Gastrocnemius medialis (tissue), 4 donors: ENCODE results near the gene PCDHB1. TPM values are rescaled to one million over a fixed set of nuclear protein-coding genes. Genes with fewer than 3 reads are reported as not detected.

ENCODE experiments used
- ATAC-seq, 2 donors: fragments of 150-250 bp; one replicate each; pipeline ENCODE4 v1.9.1; 2016
- DNase-seq, 2 donors: peaks; one replicate each; pipeline ENCODE4 v3.0.0-alpha.2; 2019
- H3K27ac ChIP-seq, 4 donors: fragments of 200-600 bp; sonication (generic); 1 replicate in 1 of 4; 2 replicates in 3 of 4; pipeline ENCODE4 v1.5.1; 2016 to 2018; ENCODE audit warnings: mild to moderate bottlenecking in 2 of 4, moderate library complexity in 1 of 4
- H3K27me3 ChIP-seq, 3 donors: fragments of 200-600 bp; sonication (generic) in 2 of 3; 1 replicate in 1 of 3; 2 replicates in 2 of 3; pipeline versions ENCODE4 v1.5.1 to v1.6.0; 2016 to 2019; ENCODE audit warnings: mild to moderate bottlenecking in 1 of 3, moderate library complexity in 1 of 3
- H3K36me3 ChIP-seq, 2 donors: fragments of 200-600 bp; sonication (generic) in 1 of 2; one replicate each; pipeline ENCODE4 v1.5.1; 2017 to 2018
- H3K4me1 ChIP-seq, 2 donors: fragments of 200-600 bp; sonication (generic) in 1 of 2; one replicate each; pipeline ENCODE4 v1.5.1; 2016 to 2017; ENCODE audit warnings: mild to moderate bottlenecking in 2 of 2
- H3K4me3 ChIP-seq, 4 donors: fragments of 200-600 bp; sonication (generic) in 3 of 4; 1 replicate in 1 of 4; 2 replicates in 3 of 4; pipeline ENCODE4 v1.5.1; 2016 to 2019; ENCODE audit warnings: mild to moderate bottlenecking in 2 of 4
- H3K9me3 ChIP-seq, 3 donors: fragments of 200-600 bp; sonication (generic) in 2 of 3; 1 replicate in 1 of 3; 2 replicates in 2 of 3; pipeline ENCODE4 v1.5.1; 2016 to 2019
- CTCF ChIP-seq, 5 experiments: fragments of 450-650 bp in 3 of 5; fragments of 200-600 bp in 2 of 5; sonication (generic) in 2 of 5; IDR thresholded peaks in 4 of 5; conservative IDR thresholded peaks in 1 of 5; 1 replicate in 4 of 5; 2 replicates in 1 of 5; pipeline ENCODE4 v1.5.1; 2016 to 2019; ENCODE audit warnings: antibody characterized with exemption in 5 of 5, mild to moderate bottlenecking in 3 of 5, moderate library complexity in 3 of 5
- POLR2A ChIP-seq, 2 donors: fragments of 450-650 bp; IDR thresholded peaks; one replicate each; pipeline ENCODE4 v1.6.1; 2017; ENCODE audit warnings: antibody characterized with exemption in 2 of 2, mild to moderate bottlenecking in 2 of 2, moderate library complexity in 2 of 2
- in situ Hi-C, 4 donors: fragments of 200-750 bp; cut with MboI; loops; one replicate each; pipeline versions ENCODE4 v1.15.0 to v1.8.0; 2017; ENCODE audit warnings: low sequenced_read_pairs in 4 of 4
- intact Hi-C: fragments of 100-400 bp; cut with DNase I; formaldehyde crosslinking; loops from one replicate; pipeline ENCODE4 v1.15.1; 2023; ENCODE audit warnings: low total_unique reads
- total RNA-seq, 4 donors: library from RNA; depleted of rRNA; stranded (reverse); fragments of >200 nt; gene quantifications; one replicate each; pipeline versions ENCODE4 v1.1.0 to v1.2.3, GENCODE V29; 2016

PCDHB1 gene
- total RNA-seq, 4 donors from 2014 or later, result not detected

GRCh38 chr5:141017943-141018342 is 33.2 kb upstream of the PCDHB1 start:
- no peaks in the 10 kb centered on the region for H3K27me3 ChIP-seq
- no peak overlapping the region for H3K4me3 ChIP-seq
- no peaks in the 10 kb centered on the region for H3K36me3 ChIP-seq
- no peaks in the 10 kb centered on the region for H3K4me1 ChIP-seq
- TF ChIP-seq CTCF (IDR thresholded peaks at IDR 0.05 in 4 of 5, conservative IDR thresholded peaks at IDR 0.05 in 1 of 5) (no peak), POLR2A (IDR thresholded peaks at IDR 0.05) (no peak)
- intact Hi-C loops, result no loop called here
- no peaks in the 10 kb centered on the region for H3K9me3 ChIP-seq
- in situ Hi-C loops, result no loop called here
- DNase-seq (no peak), ATAC-seq (no peak)
- H3K27ac ChIP-seq, result no peak overlapping the region

- Histone ChIP-seq H3K4me1 (no peaks in the 10 kb centered on the region), H3K4me3 (no peak overlapping the region), H3K36me3 (no peaks in the 10 kb centered on the region), H3K9me3 (no peaks in the 10 kb centered on the region), H3K27me3 (no peaks in the 10 kb centered on the region), H3K27ac (no peak overlapping the region)
- TF ChIP-seq CTCF (IDR thresholded peaks at IDR 0.05 in 4 of 5, conservative IDR thresholded peaks at IDR 0.05 in 1 of 5) (no peak), POLR2A (IDR thresholded peaks at IDR 0.05) (no peak)
- DNase-seq (no peak), ATAC-seq (no peak)
- in situ Hi-C loops, result no loop called here
- intact Hi-C loops, result no loop called here
Measured at GRCh38 chr5:141022384-141022783, 28.8 kb upstream of the PCDHB1 start.

GRCh38 chr5:141031006-141031405 is 20.2 kb upstream of the PCDHB1 start:
- H3K4me1 ChIP-seq, result no peaks in the 10 kb centered on the region
- TF ChIP-seq CTCF (IDR thresholded peaks at IDR 0.05 in 4 of 5, conservative IDR thresholded peaks at IDR 0.05 in 1 of 5), result no peak
- TF ChIP-seq POLR2A (IDR thresholded peaks at IDR 0.05), result no peak
- ATAC-seq (no peak), DNase-seq (no peak)
- H3K36me3 ChIP-seq, result no peaks in the 10 kb centered on the region
- intact Hi-C loops (no loop called here), in situ Hi-C loops (loop anchor here in 1 of 4 donors (25.0 kb wide), 1 partner anchor 644 kb away; no protein-coding TSS in a partner anchor)
- H3K27me3 ChIP-seq, result no peaks in the 10 kb centered on the region
- H3K9me3 ChIP-seq, result no peaks in the 10 kb centered on the region
- no peak overlapping the region for H3K27ac ChIP-seq
- no peak overlapping the region for H3K4me3 ChIP-seq

- ATAC-seq, result no peak
Measured at GRCh38 chr5:141032626-141033025, 18.5 kb upstream of the PCDHB1 start.

More at GRCh38 chr5:141032626-141033025, 18.5 kb upstream of the PCDHB1 start:
- intact Hi-C loops, result no loop called here
- Histone ChIP-seq H3K27me3 (no peaks in the 10 kb centered on the region), H3K27ac (no peak overlapping the region), H3K4me1 (no peaks in the 10 kb centered on the region), H3K36me3 (no peaks in the 10 kb centered on the region), H3K9me3 (no peaks in the 10 kb centered on the region), H3K4me3 (no peak overlapping the region)
- no peak for DNase-seq
- TF ChIP-seq POLR2A (IDR thresholded peaks at IDR 0.05) (no peak), CTCF (IDR thresholded peaks at IDR 0.05 in 4 of 5, conservative IDR thresholded peaks at IDR 0.05 in 1 of 5) (no peak)
- in situ Hi-C loops, result loop anchor here in 1 of 4 donors (25.0 kb wide), 1 partner anchor 645 kb away; no protein-coding TSS in a partner anchor
